Suprapubic skin (tissue), 4 donors: ENCODE data around the gene RAPGEF5.

ENCODE experiments used
- EP300 ChIP-seq: sonication (generic); formaldehyde crosslinking; IDR thresholded peaks from one replicate; pipeline ENCODE4 v1.6.1; 2017; ENCODE audit warnings: antibody characterized with exemption
- POLR2A ChIP-seq, 2 donors: fragments of 450-650 bp; IDR thresholded peaks; one replicate each; pipeline ENCODE4 v1.6.1; 2017; ENCODE audit warnings: antibody characterized with exemption in 2 of 2, mild to moderate bottlenecking in 2 of 2, moderate library complexity in 2 of 2
- POLR2AphosphoS5 ChIP-seq, 3 donors: sonication (generic); formaldehyde crosslinking; IDR thresholded peaks; one replicate each; pipeline ENCODE4 v1.6.1; 2017; ENCODE audit warnings: antibody characterized with exemption in 3 of 3
- TF ChIP-seq, protein P1 (sequence below), 2 donors: fragments of 200-600 bp in 1 of 2; fragments of 450-650 bp in 1 of 2; sonication (generic) in 1 of 2; IDR thresholded peaks; one replicate each; pipeline ENCODE4 v1.5.1; 2016 to 2019; ENCODE audit warnings: antibody characterized with exemption in 2 of 2, mild to moderate bottlenecking in 1 of 2, moderate library complexity in 1 of 2

DNA sequence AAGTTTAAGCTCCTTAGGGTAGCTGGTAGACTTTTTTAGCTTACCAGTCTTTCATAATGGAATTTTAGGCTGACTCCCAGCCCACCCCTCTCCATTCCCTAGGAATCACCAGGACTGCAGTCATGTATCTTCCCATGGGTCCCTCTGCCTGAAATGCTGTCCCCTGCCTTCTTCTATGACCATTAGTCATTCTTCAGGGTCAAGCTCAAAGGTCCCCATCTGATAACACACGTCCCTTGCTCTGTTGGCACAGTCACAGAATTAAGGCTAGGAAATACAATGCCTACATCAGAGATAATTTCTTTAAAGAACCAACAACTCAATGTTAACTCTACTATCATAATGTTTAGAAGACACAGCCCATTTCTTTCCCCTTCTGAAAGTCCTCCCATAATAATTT, 140.6 kb downstream of the RAPGEF5 start:
- TF ChIP-seq, protein P1, sequence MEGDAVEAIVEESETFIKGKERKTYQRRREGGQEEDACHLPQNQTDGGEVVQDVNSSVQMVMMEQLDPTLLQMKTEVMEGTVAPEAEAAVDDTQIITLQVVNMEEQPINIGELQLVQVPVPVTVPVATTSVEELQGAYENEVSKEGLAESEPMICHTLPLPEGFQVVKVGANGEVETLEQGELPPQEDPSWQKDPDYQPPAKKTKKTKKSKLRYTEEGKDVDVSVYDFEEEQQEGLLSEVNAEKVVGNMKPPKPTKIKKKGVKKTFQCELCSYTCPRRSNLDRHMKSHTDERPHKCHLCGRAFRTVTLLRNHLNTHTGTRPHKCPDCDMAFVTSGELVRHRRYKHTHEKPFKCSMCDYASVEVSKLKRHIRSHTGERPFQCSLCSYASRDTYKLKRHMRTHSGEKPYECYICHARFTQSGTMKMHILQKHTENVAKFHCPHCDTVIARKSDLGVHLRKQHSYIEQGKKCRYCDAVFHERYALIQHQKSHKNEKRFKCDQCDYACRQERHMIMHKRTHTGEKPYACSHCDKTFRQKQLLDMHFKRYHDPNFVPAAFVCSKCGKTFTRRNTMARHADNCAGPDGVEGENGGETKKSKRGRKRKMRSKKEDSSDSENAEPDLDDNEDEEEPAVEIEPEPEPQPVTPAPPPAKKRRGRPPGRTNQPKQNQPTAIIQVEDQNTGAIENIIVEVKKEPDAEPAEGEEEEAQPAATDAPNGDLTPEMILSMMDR (IDR thresholded peaks at IDR 0.05) = no peak
- TF ChIP-seq EP300 = no peak
- TF ChIP-seq POLR2AphosphoS5 (IDR thresholded peaks at IDR 0.05) = no peak
- no peak for TF ChIP-seq POLR2A (IDR thresholded peaks at IDR 0.05)
